Measurements from ENCODE around the gene ZNF780B.

The ZNF780B gene

GRCh38 chr19:39996811-39997637 lies 59.0 kb downstream of the ZNF780B start, which contains the start of gene ZNF546:
ZNF546 (plus strand) TSS chr19:39997060; CDS start chr19:39998327, 1,267 bp downstream.
- peak; percentile 60 for DNase-seq (ENCODE audit: low read depth)
- no peak for TF ChIP-seq CTCF (IDR thresholded peaks at IDR 0.05; ENCODE audit: control insufficient read depth, extremely low read depth, insufficient read depth)

GRCh38 chr19:39996218-39996810 lies 59.7 kb downstream of the ZNF780B start:
- DNase-seq (ENCODE audit: low read depth) = no peak
- TF ChIP-seq CTCF (IDR thresholded peaks at IDR 0.05; ENCODE audit: control insufficient read depth, extremely low read depth, insufficient read depth) = no peak
- H3K4me3 ChIP-seq (ENCODE audit: low read depth, low read length) = peak overlapping the region; percentile 61

More at GRCh38 chr19:39996811-39997637, 59.0 kb downstream of the ZNF780B start, which contains the start of gene ZNF546:
- peak within 1 kb of the TSS; percentile 61 for H3K4me3 ChIP-seq (ENCODE audit: low read depth, low read length)

- no peak for DNase-seq (ENCODE audit: low read depth)
- H3K4me3 ChIP-seq (ENCODE audit: low read depth, low read length) = peak overlapping the region; percentile 61
- no peak for TF ChIP-seq CTCF (IDR thresholded peaks at IDR 0.05; ENCODE audit: control insufficient read depth, extremely low read depth, insufficient read depth)
Observed at GRCh38 chr19:39995794-39996193, 60.2 kb downstream of the ZNF780B start.

GRCh38 chr19:39994361-39994760 lies 61.7 kb downstream of the ZNF780B start:
- H3K4me3 ChIP-seq (ENCODE audit: low read depth, low read length) = no peak overlapping the region
- no peak for TF ChIP-seq CTCF (IDR thresholded peaks at IDR 0.05; ENCODE audit: control insufficient read depth, extremely low read depth, insufficient read depth)
- no peak for DNase-seq (ENCODE audit: low read depth)

- no peak overlapping the region for H3K4me3 ChIP-seq (ENCODE audit: low read depth, low read length)
- no peak for DNase-seq (ENCODE audit: low read depth)
- TF ChIP-seq CTCF (IDR thresholded peaks at IDR 0.05; ENCODE audit: control insufficient read depth, extremely low read depth, insufficient read depth) = no peak
Observed at GRCh38 chr19:39993605-39994004, 62.4 kb downstream of the ZNF780B start.

- no peak for TF ChIP-seq CTCF (IDR thresholded peaks at IDR 0.05; ENCODE audit: control insufficient read depth, extremely low read depth, insufficient read depth)
- no peak overlapping the region for H3K4me3 ChIP-seq (ENCODE audit: low read depth, low read length)
Observed at GRCh38 chr19:39987596-39987995, 68.4 kb downstream of the ZNF780B start.

More at GRCh38 chr19:39987596-39987995, 68.4 kb downstream of the ZNF780B start:
- DNase-seq (ENCODE audit: low read depth) = no peak

All from LNCaP clone FGC (cell line).